Stomach (tissue), 9 donors: Measurements from ENCODE around the gene PRKN. TPM values are rescaled to one million over a fixed set of nuclear protein-coding genes. Genes with fewer than 3 reads are reported as not detected.

Experiments
- DNase-seq, 2 donors: peaks; one replicate each; pipeline versions ENCODE4 v3.0.0 to v3.0.0-alpha.2; 2013 to 2019
- H3K27ac ChIP-seq, 5 donors: fragments of 200-600 bp in 4 of 5; sonication (generic) in 4 of 5; one replicate each; pipeline ENCODE4 v1.5.1; 2013 to 2019; ENCODE audit warnings: mild to moderate bottlenecking in 1 of 5, moderate library complexity in 1 of 5
- H3K27me3 ChIP-seq, 3 donors: fragments of 200-600 bp; sonication (generic); one replicate each; pipeline ENCODE4 v1.5.1; 2017 to 2019; ENCODE audit warnings: mixed run types in 1 of 3
- H3K36me3 ChIP-seq, 4 donors: fragments of 200-600 bp; sonication (generic); 1 replicate in 3 of 4; 2 replicates in 1 of 4; pipeline ENCODE4 v1.5.1; 2016 to 2019
- H3K4me1 ChIP-seq, 4 donors: fragments of 200-600 bp; sonication (generic); one replicate each; pipeline ENCODE4 v1.5.1; 2016 to 2019
- H3K4me3 ChIP-seq, 4 donors: fragments of 200-600 bp; sonication (generic) in 3 of 4; one replicate each; pipeline ENCODE4 v1.5.1; 2016 to 2019; ENCODE audit warnings: mild to moderate bottlenecking in 1 of 4
- H3K9me3 ChIP-seq, 4 donors: fragments of 200-600 bp; sonication (generic); one replicate each; pipeline ENCODE4 v1.5.1; 2016 to 2019
- CTCF ChIP-seq, 7 experiments: fragments of 450-650 bp in 4 of 7; fragments of 200-600 bp in 3 of 7; sonication (generic) in 3 of 7; IDR thresholded peaks; one replicate each; pipeline ENCODE4 v1.5.1; 2016 to 2019; ENCODE audit warnings: antibody characterized with exemption in 7 of 7, control low read depth in 2 of 7, mild to moderate bottlenecking in 1 of 7
- EP300 ChIP-seq: sonication (generic); formaldehyde crosslinking; IDR thresholded peaks from one replicate; pipeline ENCODE4 v1.6.1; 2017; ENCODE audit warnings: antibody characterized with exemption
- POLR2A ChIP-seq, 4 donors: fragments of 450-650 bp; IDR thresholded peaks; one replicate each; pipeline ENCODE4 v1.6.1; 2016; ENCODE audit warnings: antibody characterized with exemption in 4 of 4, control low read depth in 2 of 4, mild to moderate bottlenecking in 1 of 4, moderate library complexity in 1 of 4
- POLR2AphosphoS5 ChIP-seq, 3 donors: sonication (generic); formaldehyde crosslinking; IDR thresholded peaks; one replicate each; pipeline ENCODE4 v1.6.1; 2016; ENCODE audit warnings: antibody characterized with exemption in 3 of 3
- WGBS, 5 donors: extraction: QIAGEN DNeasy Blood & Tissue Kit in 3 of 5; methylation state at CpG; one replicate each; pipeline versions ENCODE4 v1.1.5 to v1.1.7; 2013 to 2018; 5-methylcytosine and 5-hydroxymethylcytosine counted together
- intact Hi-C: fragments of 100-400 bp; cut with DNase I; formaldehyde crosslinking; loops from one replicate; pipeline ENCODE4 v1.15.1; 2023; ENCODE audit warnings: low total_unique reads
- polyA plus RNA-seq, 3 donors: library from polyadenylated mRNA; stranded (reverse); fragments of 200-250 nt; gene quantifications; one replicate each; pipeline ENCODE4 v1.2.3, GENCODE V29; 2013
- total RNA-seq, 5 donors: library from RNA; depleted of rRNA; stranded (reverse); fragments of >200 nt; gene quantifications; one replicate each; pipeline versions ENCODE4 v1.1.0 to v1.2.3, GENCODE V29; 2014 to 2016
- donor health status: healthy with polysubstance abuse.
- donor health status: Bipolar disorder and iron deficiency.
- donor health status: healthy.

The PRKN gene
- total and polyA plus RNA-seq, 8 donors: 0.68 to 19.8 (median 9.5) TPM

GRCh38 chr6:162088091-162088490, 639.5 kb downstream of the PRKN start:
- Histone ChIP-seq H3K4me1 (no peaks in the 10 kb centered on the region), H3K27me3 (no peaks in the 10 kb centered on the region), H3K36me3 (no peaks in the 10 kb centered on the region), H3K4me3 (no peak overlapping the region), H3K27ac (no peak overlapping the region), H3K9me3 (no peaks in the 10 kb centered on the region)
- DNase-seq: no peak
- TF ChIP-seq POLR2A (IDR thresholded peaks at IDR 0.05) (no peak), POLR2AphosphoS5 (IDR thresholded peaks at IDR 0.05) (no peak), EP300 (no peak), CTCF (IDR thresholded peaks at IDR 0.05) (no peak)
- 78 to 92% (median 88%) methylated on average over 2 of the region's 2 CpGs for WGBS, 5 donors
- intact Hi-C loops: no loop called here

GRCh38 chr6:162085561-162085960, 642.0 kb downstream of the PRKN start:
- Histone ChIP-seq H3K9me3 (peaks cover 0 to 10% (median 2%) of the 10 kb centered on the region in 4 donors), H3K36me3 (no peaks in the 10 kb centered on the region), H3K4me3 (no peak overlapping the region), H3K27ac (no peak overlapping the region), H3K4me1 (no peaks in the 10 kb centered on the region), H3K27me3 (no peaks in the 10 kb centered on the region)
- 83 to 95% (median 88%) methylated on average over 1 of the region's 1 CpG for WGBS, 5 donors
- DNase-seq: no peak
- TF ChIP-seq EP300: no peak
- no peak for TF ChIP-seq CTCF (IDR thresholded peaks at IDR 0.05)
- no peak for TF ChIP-seq POLR2AphosphoS5 (IDR thresholded peaks at IDR 0.05)
- no peak for TF ChIP-seq POLR2A (IDR thresholded peaks at IDR 0.05)
- intact Hi-C loops: no loop called here

- WGBS, 5 donors: 91 to 96% (median 91%) methylated on average over 1 of the region's 1 CpG
- TF ChIP-seq POLR2A (IDR thresholded peaks at IDR 0.05) (no peak), EP300 (no peak), POLR2AphosphoS5 (IDR thresholded peaks at IDR 0.05) (no peak), CTCF (IDR thresholded peaks at IDR 0.05) (no peak)
- intact Hi-C loops: no loop called here
- H3K4me1 ChIP-seq: no peaks in the 10 kb centered on the region
- DNase-seq: no peak
- H3K27ac ChIP-seq: no peak overlapping the region
- no peak overlapping the region for H3K4me3 ChIP-seq
- H3K27me3 ChIP-seq: no peaks in the 10 kb centered on the region
- H3K9me3 ChIP-seq: peaks cover 0 to 10% (median 2%) of the 10 kb centered on the region in 4 donors
- H3K36me3 ChIP-seq: no peaks in the 10 kb centered on the region
Observed at GRCh38 chr6:162082520-162082919, 645.0 kb downstream of the PRKN start.

- H3K4me3 ChIP-seq: no peak overlapping the region
- intact Hi-C loops: no loop called here
- no peak for DNase-seq
- no peaks in the 10 kb centered on the region for H3K36me3 ChIP-seq
- no peak overlapping the region for H3K27ac ChIP-seq
- H3K27me3 ChIP-seq: no peaks in the 10 kb centered on the region
- WGBS, 5 donors: 43 to 74% (median 67%) methylated on average over 4 of the region's 4 CpGs
- H3K9me3 ChIP-seq: peaks cover 0 to 10% (median 2%) of the 10 kb centered on the region in 4 donors
- no peak for TF ChIP-seq CTCF (IDR thresholded peaks at IDR 0.05)
- no peak for TF ChIP-seq EP300
- TF ChIP-seq POLR2A (IDR thresholded peaks at IDR 0.05): no peak
- TF ChIP-seq POLR2AphosphoS5 (IDR thresholded peaks at IDR 0.05): no peak
- H3K4me1 ChIP-seq: no peaks in the 10 kb centered on the region
Observed at GRCh38 chr6:162078667-162079066, 648.9 kb downstream of the PRKN start.
